Hepatocyte (in vitro differentiated cells): ENCODE results near the gene RUNX1.

ENCODE experiments used
- CTCF ChIP-seq: fragments of 200-600 bp; sonication (generic); IDR thresholded peaks from 2 replicates; pipeline ENCODE4 v1.5.1; 2016; ENCODE audit warnings: antibody characterized with exemption, mild to moderate bottlenecking; ENCODE audit not compliant: poor library complexity
- EZH2 ChIP-seq: fragments of 200-600 bp; sonication (generic); IDR thresholded peaks from 2 replicates; pipeline ENCODE4 v1.6.1; 2016; ENCODE audit warnings: antibody characterized with exemption, mild to moderate bottlenecking, borderline replicate concordance

GRCh38 chr21:35077466-35077865, 28.4 kb upstream of the RUNX1 start:
- TF ChIP-seq CTCF (no peak), EZH2 (no peak)
